Activated T-helper 17 cell treated with anti-CD3 and anti-CD28 coated beads, Interleukin-2, amount 50 U/mL, for 72 hours (primary cell): Measurements from ENCODE around the gene PSMD14. TPM values are rescaled to one million over a fixed set of nuclear protein-coding genes. Genes with fewer than 3 reads are reported as not detected.

Experiments used
- total RNA-seq, 2 donors: library from RNA; stranded (reverse); gene quantifications; one replicate each; pipeline ENCODE4 v1.2.3, GENCODE V29; 2022

The PSMD14 gene
- total RNA-seq, 2 donors from 2014 or later, result 80.1 to 119 TPM

Other genes starting within 250 kb of the PSMD14 start
- 100 to 1,000 TPM; 110 to 114 TPM for gene TANK, start 148.0 kb upstream of the PSMD14 start, total RNA-seq
- gene TBR1, start 107.9 kb downstream of the PSMD14 start, total RNA-seq, result under 1 TPM; 0.05 to 0.06 TPM